Activated CD4-positive, alpha-beta T cell treated with anti-CD3 and anti-CD28 coated beads, Interleukin-2, Interleukin-4, amounts not matched to agents 100 ng/mL and 50 ng/mL, durations not matched to agents 16 hours and 8 hours (primary cell): ENCODE measurements around the gene PPP1R16B.

Source experiments
- DNase-seq: peaks from one replicate; pipeline ENCODE4 v3.0.0-alpha.2; 2020; ENCODE audit warnings: low spot score

The PPP1R16B gene

GRCh38 chr20:38896009-38896594, 90.6 kb downstream of the PPP1R16B start:
- no peak for DNase-seq

GRCh38 chr20:38897267-38897666, 91.8 kb downstream of the PPP1R16B start:
- no peak for DNase-seq

- no peak for DNase-seq
Observed at GRCh38 chr20:38900606-38901005, 95.1 kb downstream of the PPP1R16B start.

GRCh38 chr20:38902601-38903000, 97.1 kb downstream of the PPP1R16B start:
- no peak for DNase-seq

- no peak for DNase-seq
Observed at GRCh38 chr20:38903335-38903734, 97.8 kb downstream of the PPP1R16B start.

- no peak for DNase-seq
Observed at GRCh38 chr20:38905375-38905774, 99.9 kb downstream of the PPP1R16B start.

GRCh38 chr20:38907918-38908677, 102.6 kb downstream of the PPP1R16B start:
- no peak for DNase-seq

- DNase-seq: no peak
Observed at GRCh38 chr20:38915355-38915754, 109.9 kb downstream of the PPP1R16B start.

GRCh38 chr20:38917657-38918056, 112.2 kb downstream of the PPP1R16B start:
- DNase-seq: no peak

GRCh38 chr20:38918172-38918571, 112.7 kb downstream of the PPP1R16B start:
- DNase-seq: no peak

GRCh38 chr20:38919683-38920082, 114.2 kb downstream of the PPP1R16B start:
- no peak for DNase-seq

GRCh38 chr20:38920411-38920810, 114.9 kb downstream of the PPP1R16B start:
- no peak for DNase-seq

GRCh38 chr20:38920851-38921250, 115.4 kb downstream of the PPP1R16B start:
- DNase-seq: no peak

GRCh38 chr20:38924718-38925117, 119.2 kb downstream of the PPP1R16B start:
- DNase-seq: no peak

- DNase-seq: peak; percentile 99
Observed at GRCh38 chr20:38926142-38926933, 120.8 kb downstream of the PPP1R16B start, which contains the start of gene FAM83D. Gene FAM83D, plus strand, starts transcription at chr20:38926417. Its CDS starts 26 bp downstream, at chr20:38926443.

- no peak for DNase-seq
Observed at GRCh38 chr20:38926934-38927616, 121.6 kb downstream of the PPP1R16B start.

- DNase-seq: no peak
Observed at GRCh38 chr20:38927902-38928578, 122.5 kb downstream of the PPP1R16B start.

GRCh38 chr20:38930242-38930569, 124.7 kb downstream of the PPP1R16B start:
- DNase-seq: no peak

- no peak for DNase-seq
Observed at GRCh38 chr20:38931984-38932383, 126.5 kb downstream of the PPP1R16B start.

GRCh38 chr20:38932457-38933120, 127.1 kb downstream of the PPP1R16B start:
- DNase-seq: no peak

- DNase-seq: no peak
Observed at GRCh38 chr20:38934530-38934929, 129.0 kb downstream of the PPP1R16B start.
